A204.1 (cell line): ENCODE results near the gene LSG1.

Source experiments
- FAIRE-seq: peaks from 2 replicates; lab custom pipeline; 2012; peaks lifted over from hg19 to GRCh38; lab: Jason Lieb, UNC

LSG1 gene

DNA sequence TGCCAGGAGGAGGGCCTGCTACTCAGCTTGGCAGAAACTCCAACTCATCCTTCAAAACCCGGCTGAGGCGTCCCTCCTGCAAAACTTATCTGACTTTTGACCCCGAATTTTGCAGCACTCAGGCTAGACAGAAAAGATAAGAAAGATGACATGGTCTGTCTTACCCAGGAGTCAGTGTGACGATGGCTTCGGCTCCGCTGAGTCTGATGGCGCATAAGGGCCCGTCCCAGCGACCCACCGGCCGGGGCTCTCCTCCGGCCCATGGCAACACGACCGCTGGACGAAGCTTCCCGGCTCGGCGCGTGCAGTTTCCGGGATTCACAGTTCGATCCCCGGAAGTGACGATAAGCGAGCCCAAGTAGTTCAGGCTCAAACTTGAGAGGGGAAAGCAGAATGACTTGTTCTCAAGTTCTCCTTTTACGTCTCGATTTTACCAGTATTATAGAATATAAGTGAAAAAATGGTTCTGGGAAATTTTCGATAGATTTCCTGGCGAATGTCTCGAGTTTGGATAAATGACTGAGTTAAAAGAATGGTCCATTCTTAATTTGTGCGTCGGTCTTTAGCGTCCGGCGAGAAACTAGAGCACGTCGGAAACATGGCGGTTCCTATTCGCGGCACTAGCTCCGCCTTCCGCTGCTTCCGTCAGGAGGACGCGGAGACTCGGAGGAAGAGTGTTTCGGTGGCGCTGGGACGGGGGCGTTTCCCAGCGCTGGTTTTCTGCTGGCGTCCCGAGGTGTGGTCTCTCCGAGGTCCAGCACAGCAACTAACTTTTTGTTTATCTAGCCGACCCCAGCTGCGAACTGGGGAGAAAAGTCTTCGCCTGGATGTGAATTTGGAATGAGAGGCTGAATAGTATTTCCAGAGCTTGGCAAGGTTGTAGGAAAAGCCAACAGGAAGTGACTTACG, at the start of gene LSG1:
TSS of gene LSG1 (minus strand) at position 292 of the 909 bp plus-strand sequence. CDS start at position 263, 29 bp downstream.
- FAIRE-seq = peak; percentile 16

GRCh38 chr3:194720048-194720447, 48.1 kb upstream of the LSG1 start:
- no peak for FAIRE-seq

- no peak for FAIRE-seq
These were observed 46.1 kb upstream of the LSG1 start for GRCh38 chr3:194718079-194718478.

DNA sequence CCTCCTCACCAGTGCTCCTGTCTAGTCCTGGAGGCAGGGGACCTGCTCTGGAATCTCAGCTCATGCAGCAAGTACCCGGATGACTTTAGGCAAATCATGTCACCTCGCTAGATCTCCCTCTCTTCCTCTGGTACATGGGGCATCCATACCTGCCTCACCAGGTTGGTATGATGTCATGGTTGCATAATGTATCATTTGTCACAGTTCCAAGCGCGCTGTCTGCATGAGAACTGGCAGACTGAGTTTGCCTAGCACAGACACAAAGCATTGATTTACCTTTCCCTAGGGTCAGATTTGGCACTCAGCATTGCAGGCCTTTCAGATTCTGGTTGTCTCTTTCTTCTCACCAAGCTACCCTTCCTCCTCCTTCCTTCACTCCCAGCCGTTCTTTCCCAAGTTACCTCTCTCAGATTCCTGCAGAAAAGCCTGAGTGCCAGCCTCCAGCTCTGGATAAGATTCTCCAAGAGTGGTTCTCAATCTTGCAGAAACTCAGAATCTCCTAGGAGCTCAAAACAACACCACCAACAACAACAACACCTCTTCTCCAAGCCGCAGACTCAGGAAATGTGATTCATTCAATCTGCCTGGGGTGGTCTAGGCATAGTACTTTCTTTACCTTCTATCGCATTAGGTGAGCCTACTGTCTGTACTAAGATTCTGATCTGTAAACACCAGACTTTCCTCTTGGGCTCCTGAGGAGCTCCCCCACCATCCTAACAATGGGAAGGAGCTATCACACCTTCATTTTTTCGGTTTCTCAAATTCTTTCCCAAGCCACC, 43.2 kb upstream of the LSG1 start:
- no peak for FAIRE-seq

GRCh38 chr3:194714564-194714963, 42.6 kb upstream of the LSG1 start:
- FAIRE-seq = no peak

DNA sequence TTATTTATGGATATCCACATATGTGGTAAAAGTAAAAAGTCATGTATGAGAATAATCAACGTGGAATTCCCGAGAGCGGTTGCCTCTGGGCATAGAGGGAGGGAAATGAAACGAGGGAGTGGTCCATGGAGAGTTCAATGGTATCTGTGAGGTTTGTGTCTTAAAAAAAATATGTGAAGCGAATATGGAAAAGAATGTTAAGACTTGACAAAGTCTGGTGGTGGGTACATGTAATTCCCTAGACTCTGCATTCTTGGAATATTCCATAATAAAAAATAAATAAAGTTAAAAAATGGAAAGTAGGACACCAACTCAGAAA, 42.1 kb upstream of the LSG1 start:
- no peak for FAIRE-seq

DNA sequence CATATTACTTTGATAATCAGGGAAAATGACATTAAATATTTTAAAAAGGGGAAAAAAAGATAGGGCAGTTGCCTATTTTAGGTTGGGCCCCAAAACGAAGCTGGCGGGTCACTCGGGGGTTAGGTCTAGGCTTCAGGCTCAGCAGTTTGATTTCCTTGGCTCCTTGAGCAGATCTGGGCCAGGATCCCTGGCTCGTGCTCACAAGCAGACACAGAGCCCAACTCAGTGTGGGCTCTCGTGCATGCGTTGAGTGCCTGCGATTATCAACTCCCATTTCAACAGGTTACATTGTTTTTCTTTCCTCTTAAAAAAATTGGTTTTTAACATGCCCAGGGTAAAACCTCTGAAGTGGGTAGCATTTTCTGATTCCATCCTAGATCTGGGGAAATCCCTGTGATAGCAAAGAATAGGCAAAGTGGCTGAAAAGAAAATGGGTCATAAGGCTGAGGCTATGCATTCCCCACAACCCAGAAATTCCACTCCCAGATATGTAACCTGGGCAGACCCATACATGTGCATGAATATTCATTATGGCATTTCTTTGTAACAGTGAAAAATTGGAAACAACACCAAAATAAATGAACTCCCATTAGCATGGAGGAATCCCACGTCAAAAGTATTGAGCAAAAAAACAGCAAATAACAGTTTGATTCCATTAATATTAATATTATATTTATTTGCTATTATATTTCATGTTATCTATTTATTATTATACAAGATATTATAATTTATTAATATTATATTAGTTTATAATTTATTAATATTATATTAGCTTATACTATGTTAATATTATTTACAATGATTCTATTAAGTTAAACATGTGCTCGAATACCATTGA, 41.5 kb upstream of the LSG1 start:
- peak; percentile 72 for FAIRE-seq

DNA sequence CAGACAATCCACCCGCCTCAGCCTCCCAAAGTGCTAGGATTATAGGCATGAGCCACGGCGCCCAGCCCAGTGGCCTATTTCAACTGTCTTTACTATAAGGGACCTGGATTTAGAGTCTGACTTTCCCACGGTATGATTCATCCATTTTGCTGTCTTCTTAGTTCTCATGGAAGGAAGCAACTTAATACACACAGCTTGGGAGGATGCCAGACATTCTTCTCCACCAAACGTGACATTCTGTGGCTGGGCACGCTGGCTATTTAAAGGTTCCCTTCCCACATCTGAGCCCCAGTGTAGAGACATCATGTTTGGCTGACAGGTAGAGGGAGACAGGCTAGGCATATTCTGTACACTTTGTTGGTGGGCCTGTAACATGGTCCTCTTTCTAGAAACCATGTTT, 39.9 kb upstream of the LSG1 start:
- no peak for FAIRE-seq

- FAIRE-seq = no peak
These were observed 39.3 kb upstream of the LSG1 start for GRCh38 chr3:194711286-194711685.

DNA sequence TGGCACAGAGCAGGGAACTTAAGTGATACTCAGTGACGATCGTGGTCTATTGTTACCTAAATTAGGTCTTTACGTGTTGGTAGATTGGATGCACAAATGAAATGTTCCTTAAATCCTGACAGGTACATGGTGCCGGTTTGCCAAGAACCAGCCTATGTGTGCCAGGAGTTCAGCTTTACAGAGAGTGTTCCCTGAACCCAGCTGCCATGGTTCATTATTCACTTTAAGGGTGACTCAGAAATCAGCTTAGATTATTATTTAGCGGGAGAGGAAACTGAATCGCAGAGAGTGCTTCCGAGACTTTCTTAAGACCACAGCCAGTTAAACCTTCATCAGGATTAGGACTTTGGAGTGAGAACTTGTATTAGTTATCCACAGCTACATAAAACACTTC, 35.2 kb upstream of the LSG1 start:
- FAIRE-seq = no peak

GRCh38 chr3:194705761-194706160, 33.8 kb upstream of the LSG1 start:
- FAIRE-seq = no peak

DNA sequence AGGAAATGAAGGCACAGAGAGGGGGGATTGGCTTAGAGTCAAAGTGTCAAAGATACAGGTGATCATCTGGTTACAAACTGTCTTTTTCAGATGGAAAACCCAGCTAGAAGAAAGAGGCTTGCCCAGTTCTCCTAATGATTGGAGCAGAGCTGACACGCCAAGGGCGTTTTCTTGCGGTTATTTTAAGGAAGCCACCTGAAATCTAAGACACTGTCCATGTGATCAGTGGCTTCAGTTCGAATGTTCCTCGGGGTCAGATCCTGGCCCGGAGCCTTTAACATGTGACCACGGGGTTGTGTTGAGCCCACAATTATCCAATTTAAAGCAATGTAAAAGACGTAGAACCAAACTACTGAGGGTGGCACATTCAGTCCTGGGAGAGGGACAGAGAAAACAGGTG, 33.2 kb upstream of the LSG1 start:
- FAIRE-seq = no peak

DNA sequence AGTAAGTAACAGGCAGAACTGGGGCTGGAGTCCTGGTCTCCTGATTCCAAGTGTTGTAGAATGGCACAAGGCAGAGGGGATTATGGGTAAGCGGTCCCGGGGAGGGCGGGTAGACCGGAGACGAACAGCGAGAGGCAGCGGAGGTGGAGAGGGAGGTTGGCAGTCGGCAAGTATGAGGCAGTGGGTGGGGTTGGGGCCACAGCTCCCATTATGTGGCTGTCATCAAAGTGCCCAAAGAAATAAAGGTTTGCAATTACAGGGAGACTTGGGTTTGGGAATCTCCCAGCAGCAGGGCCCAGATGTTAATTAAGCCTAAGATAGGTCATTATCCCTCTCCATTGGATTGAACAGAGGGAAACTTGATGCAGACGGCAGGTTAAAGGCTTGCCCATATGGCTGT, 30.6 kb upstream of the LSG1 start:
- FAIRE-seq = no peak

GRCh38 chr3:194696702-194697101, 24.7 kb upstream of the LSG1 start:
- FAIRE-seq = no peak

DNA sequence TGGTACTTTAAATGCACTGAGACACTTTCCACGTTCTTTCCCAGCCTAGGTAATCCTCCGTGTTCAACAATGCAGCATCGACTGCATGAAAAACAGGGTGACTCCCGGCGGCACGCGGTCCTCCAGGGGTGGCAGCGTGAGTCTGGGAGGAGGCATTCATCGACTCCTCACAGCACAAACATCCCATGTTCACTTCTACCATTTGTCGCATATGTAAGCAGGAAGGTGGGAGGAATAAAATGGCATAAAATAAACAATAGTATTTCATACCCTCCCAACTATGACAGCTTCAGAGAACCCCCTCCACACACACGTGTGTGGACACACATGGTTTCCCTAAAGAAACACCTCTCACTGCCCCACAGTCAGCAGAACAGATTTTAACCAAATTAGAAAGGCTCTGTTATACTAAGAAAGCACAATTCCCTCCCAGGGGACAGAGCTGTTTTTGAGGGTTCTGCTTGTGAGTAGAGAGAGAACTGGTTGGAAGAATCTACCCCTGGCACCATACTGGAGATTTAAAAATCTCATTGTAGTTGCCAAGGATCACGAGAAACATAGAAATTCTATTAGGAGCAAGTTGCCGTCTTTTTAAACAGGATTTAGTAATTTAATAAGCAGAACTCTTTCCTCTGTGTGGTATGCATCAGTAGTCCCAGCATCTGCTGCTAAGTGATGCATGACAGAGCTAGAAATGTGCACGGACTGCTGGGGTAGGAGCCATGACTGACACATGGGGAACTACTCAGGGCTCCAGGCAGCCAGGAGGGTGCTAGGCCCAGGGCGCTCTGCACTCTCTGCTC, 19.7 kb upstream of the LSG1 start:
- FAIRE-seq = no peak

GRCh38 chr3:194690501-194691372, 18.7 kb upstream of the LSG1 start:
- no peak for FAIRE-seq

DNA sequence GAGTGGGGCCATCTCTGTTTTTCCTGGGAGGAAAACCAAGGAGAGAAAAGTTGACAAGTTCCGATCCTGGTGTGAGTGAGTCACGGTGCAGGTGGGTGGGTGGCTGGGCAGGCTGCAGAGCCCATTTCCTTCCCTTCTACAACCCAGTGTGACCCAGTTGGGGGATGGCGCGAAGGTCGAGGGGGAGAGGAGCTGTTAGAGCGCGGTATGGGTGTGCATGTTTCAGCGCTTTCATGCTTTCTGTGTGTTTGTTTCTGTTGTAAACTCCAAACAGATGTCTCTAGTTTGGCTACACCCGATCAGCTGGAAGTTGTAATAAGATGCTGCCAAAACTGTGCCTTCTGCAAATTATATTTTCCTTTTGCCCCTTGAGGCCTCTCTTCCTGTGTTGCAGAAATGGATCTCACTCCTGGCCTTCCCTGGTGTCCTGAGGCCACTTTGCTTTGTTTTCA, 17.5 kb upstream of the LSG1 start:
- FAIRE-seq = no peak

DNA sequence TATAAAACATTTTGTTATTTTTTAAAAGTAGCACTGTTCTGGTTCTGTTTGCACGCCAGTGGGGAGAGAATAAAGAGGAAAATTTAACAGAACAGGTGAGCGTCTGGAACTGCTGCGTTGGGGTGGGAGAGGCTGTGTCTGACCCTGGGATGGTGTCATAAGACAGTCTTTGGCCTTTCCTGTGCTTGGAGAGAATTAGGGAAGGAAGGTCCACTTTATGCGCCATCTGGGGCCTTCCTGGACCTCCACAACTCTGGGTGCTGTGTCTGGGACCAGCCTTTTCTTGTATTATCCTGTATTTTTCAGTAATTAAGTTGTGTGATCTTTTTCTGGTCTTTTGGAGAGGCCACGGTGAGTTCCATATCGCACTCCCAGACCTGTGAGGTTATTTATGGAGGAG, 17.0 kb upstream of the LSG1 start:
- no peak for FAIRE-seq

DNA sequence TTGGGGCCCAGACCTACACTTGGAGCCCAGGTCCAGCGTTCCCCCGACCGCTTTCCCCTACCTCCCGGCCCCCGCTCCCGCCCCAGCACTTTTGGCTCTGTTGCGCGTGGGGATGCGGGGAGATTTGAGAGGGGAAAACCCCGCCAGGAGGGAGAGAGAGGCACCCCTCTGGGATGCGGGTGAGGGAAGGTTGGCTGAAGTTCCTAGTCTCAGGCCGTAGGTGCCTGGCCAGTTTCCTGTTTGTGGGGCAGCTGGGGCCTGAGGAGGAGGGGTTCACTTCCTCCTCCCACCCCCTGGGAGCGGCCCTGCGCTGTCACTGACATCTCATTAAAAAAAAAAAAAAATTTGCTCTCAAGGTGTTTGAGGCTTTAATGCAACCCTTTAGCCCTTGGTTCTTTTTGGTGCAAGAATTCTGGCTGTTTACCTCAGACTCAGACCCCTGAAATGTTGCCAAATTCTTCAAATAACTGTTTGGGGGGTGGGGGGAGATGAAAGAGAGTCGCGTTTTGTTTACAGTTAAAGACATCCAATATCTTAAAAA, 16.3 kb upstream of the LSG1 start:
- no peak for FAIRE-seq

GRCh38 chr3:194687638-194688199, 15.7 kb upstream of the LSG1 start:
- no peak for FAIRE-seq
